GM12864 (cell line): Measurements from ENCODE around the gene DGKD.

Experiments used
- DNase-seq: peaks from one replicate; pipeline ENCODE4 v3.0.0-alpha.2; 2011; ENCODE audit warnings: low read depth
- H3K4me3 ChIP-seq: 2 replicates; pipeline ENCODE4 v1.5.1; 2011; ENCODE audit warnings: mild to moderate bottlenecking, low read depth, low read length, control low read depth
- CTCF ChIP-seq: IDR thresholded peaks from 2 replicates; pipeline ENCODE4 v1.5.1; 2011; ENCODE audit warnings: low read depth, mild to moderate bottlenecking, moderate library complexity, low read length, control low read depth, inconsistent platforms; ENCODE audit errors: missing control alignments

The DGKD gene

GRCh38 chr2:233358947-233359346 is 4.7 kb downstream of the DGKD start:
- DNase-seq: no peak
- no peak for TF ChIP-seq CTCF
- H3K4me3 ChIP-seq: peak overlapping the region; percentile 96

GRCh38 chr2:233359823-233360222 is 5.5 kb downstream of the DGKD start:
- H3K4me3 ChIP-seq: no peak overlapping the region
- TF ChIP-seq CTCF: no peak
- DNase-seq: no peak

- TF ChIP-seq CTCF: no peak
- DNase-seq: no peak
- H3K4me3 ChIP-seq: no peak overlapping the region
These were observed 6.5 kb downstream of the DGKD start for GRCh38 chr2:233360771-233361176.

- TF ChIP-seq CTCF: no peak
- no peak overlapping the region for H3K4me3 ChIP-seq
- DNase-seq: no peak
These were observed 7.0 kb downstream of the DGKD start for GRCh38 chr2:233361297-233361696.

- TF ChIP-seq CTCF: no peak
- H3K4me3 ChIP-seq: no peak overlapping the region
- no peak for DNase-seq
These were observed 8.4 kb downstream of the DGKD start for GRCh38 chr2:233362742-233363141.

GRCh38 chr2:233363744-233364235 is 9.5 kb downstream of the DGKD start:
- DNase-seq: no peak
- peak overlapping the region; percentile 15; the same call in 1 of the 2 replicates for H3K4me3 ChIP-seq
- no peak for TF ChIP-seq CTCF

GRCh38 chr2:233365861-233366520 is 11.7 kb downstream of the DGKD start:
- no peak overlapping the region for H3K4me3 ChIP-seq
- DNase-seq: no peak
- TF ChIP-seq CTCF: no peak
